ENCODE data around the gene ZNF217. TPM values are rescaled to one million over a fixed set of nuclear protein-coding genes. Genes with fewer than 3 reads are reported as not detected.
"Not testable (repeated sequence)": the region's sequence is repeated elsewhere in the genome, so short reads cannot be mapped to it uniquely, and the experiment has no call there.

ZNF217 gene
- total RNA-seq, 1 experiment from 2014 or later: 210 TPM

DNA sequence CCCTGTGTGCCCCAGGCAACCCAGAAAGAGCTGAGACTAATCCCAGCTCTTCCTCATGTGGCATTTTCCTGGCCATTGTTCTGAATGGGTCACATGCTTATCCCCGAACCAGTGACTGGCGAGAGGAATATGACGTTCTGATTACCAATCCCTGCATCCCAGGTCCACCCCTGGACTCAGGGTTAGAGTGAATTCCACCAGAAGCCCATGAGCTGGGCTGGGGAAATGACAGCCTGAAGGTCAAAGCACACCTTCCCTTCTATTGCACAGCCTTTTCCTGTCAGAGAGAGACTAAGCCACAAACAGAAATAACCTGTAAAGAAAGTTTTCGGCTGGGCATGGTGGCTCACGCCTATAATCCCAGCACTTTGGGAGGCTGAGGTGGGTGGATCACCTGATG is 70.9 kb downstream of the ZNF217 start:
- CTCF ChIA-PET: no interaction called here
- DNase-seq (ENCODE audit: low read depth, low spot score): no peak
- Histone ChIP-seq H3K27ac (ENCODE audit: low read length) (no peak overlapping the region), H3K4me3 (ENCODE audit: low read depth in 2 of 2, low read length in 2 of 2) (no peak overlapping the region), H3K4me1 (ENCODE audit: control insufficient read depth, insufficient read depth, low read length) (0 out of 2 replicates have a peak, but pooled peaks cover 3% of the 10 kb centered on the region), H3K36me3 (ENCODE audit: control insufficient read depth, insufficient read depth, low read length) (no peaks in the 10 kb centered on the region), H3K9me3 (ENCODE audit: control insufficient read depth, insufficient read depth, low read depth, low read length) (no peaks in the 10 kb centered on the region), H3K27me3 (ENCODE audit: control insufficient read depth, insufficient read depth, low read length) (no peaks in the 10 kb centered on the region)
- TF ChIP-seq SIN3A (IDR thresholded peaks at IDR 0.05; ENCODE audit: borderline replicate concordance, insufficient read depth, low read depth, low read length) (no peak), TCF7L2 (IDR thresholded peaks at IDR 0.05; ENCODE audit: low read depth, low read length) (no peak), POLR2AphosphoS5 (IDR thresholded peaks at IDR 0.05; ENCODE audit: low read depth, low read length) (no peak)
- TF ChIP-seq, protein P1, sequence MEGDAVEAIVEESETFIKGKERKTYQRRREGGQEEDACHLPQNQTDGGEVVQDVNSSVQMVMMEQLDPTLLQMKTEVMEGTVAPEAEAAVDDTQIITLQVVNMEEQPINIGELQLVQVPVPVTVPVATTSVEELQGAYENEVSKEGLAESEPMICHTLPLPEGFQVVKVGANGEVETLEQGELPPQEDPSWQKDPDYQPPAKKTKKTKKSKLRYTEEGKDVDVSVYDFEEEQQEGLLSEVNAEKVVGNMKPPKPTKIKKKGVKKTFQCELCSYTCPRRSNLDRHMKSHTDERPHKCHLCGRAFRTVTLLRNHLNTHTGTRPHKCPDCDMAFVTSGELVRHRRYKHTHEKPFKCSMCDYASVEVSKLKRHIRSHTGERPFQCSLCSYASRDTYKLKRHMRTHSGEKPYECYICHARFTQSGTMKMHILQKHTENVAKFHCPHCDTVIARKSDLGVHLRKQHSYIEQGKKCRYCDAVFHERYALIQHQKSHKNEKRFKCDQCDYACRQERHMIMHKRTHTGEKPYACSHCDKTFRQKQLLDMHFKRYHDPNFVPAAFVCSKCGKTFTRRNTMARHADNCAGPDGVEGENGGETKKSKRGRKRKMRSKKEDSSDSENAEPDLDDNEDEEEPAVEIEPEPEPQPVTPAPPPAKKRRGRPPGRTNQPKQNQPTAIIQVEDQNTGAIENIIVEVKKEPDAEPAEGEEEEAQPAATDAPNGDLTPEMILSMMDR (IDR thresholded peaks at IDR 0.05): no peak
- TF ChIP-seq, protein P2, sequence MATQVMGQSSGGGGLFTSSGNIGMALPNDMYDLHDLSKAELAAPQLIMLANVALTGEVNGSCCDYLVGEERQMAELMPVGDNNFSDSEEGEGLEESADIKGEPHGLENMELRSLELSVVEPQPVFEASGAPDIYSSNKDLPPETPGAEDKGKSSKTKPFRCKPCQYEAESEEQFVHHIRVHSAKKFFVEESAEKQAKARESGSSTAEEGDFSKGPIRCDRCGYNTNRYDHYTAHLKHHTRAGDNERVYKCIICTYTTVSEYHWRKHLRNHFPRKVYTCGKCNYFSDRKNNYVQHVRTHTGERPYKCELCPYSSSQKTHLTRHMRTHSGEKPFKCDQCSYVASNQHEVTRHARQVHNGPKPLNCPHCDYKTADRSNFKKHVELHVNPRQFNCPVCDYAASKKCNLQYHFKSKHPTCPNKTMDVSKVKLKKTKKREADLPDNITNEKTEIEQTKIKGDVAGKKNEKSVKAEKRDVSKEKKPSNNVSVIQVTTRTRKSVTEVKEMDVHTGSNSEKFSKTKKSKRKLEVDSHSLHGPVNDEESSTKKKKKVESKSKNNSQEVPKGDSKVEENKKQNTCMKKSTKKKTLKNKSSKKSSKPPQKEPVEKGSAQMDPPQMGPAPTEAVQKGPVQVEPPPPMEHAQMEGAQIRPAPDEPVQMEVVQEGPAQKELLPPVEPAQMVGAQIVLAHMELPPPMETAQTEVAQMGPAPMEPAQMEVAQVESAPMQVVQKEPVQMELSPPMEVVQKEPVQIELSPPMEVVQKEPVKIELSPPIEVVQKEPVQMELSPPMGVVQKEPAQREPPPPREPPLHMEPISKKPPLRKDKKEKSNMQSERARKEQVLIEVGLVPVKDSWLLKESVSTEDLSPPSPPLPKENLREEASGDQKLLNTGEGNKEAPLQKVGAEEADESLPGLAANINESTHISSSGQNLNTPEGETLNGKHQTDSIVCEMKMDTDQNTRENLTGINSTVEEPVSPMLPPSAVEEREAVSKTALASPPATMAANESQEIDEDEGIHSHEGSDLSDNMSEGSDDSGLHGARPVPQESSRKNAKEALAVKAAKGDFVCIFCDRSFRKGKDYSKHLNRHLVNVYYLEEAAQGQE (IDR thresholded peaks at IDR 0.05; ENCODE audit: insufficient read depth in 1 of 2, low read depth in 2 of 2, low read length in 1 of 2): no peak
- in situ Hi-C loops (cut with HindIII; ENCODE audit: low pct_unique_long_range_greater_than_20kb, low sequenced_read_pairs): no loop called here
- POLR2A ChIA-PET: no interaction called here
- BruUV-seq (replicated peaks): no TSS peak
- intact Hi-C loops (cut with micrococcal nuclease; ENCODE audit: unreplicated experiment): no loop called here
- no peak for ATAC-seq

DNA sequence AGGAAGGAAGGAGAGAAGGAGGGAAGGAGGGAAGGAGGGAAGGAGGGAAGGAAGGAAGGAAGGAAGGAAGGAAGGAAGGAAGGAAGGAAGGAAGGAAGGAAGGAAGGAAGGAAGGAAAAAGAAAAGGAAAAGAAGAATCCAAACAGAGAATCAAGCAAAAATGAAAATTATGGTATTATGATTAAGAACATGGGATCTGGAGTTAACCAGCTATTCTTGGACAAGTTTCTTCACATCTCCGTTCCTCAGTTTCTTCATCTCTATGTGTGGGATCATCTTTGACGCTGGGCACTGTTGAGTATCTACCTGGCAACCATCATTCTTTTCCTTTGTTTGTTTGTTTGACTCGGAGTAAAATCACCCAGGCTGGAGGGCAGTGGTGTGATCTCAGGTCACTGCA is 71.6 kb downstream of the ZNF217 start:
- H3K4me1 ChIP-seq (ENCODE audit: control insufficient read depth, insufficient read depth, low read length): 0 out of 2 replicates have a peak, but pooled peaks cover 6% of the 10 kb centered on the region
- ChIA-PET CTCF (no interaction called here), POLR2A (no interaction called here)
- no peaks in the 10 kb centered on the region for H3K27me3 ChIP-seq (ENCODE audit: control insufficient read depth, insufficient read depth, low read length)
- intact Hi-C loops (cut with micrococcal nuclease; ENCODE audit: unreplicated experiment): no loop called here
- TF ChIP-seq, protein P2 (IDR thresholded peaks at IDR 0.05; ENCODE audit: insufficient read depth in 1 of 2, low read depth in 2 of 2, low read length in 1 of 2): no peak
- no peak for TF ChIP-seq SIN3A (IDR thresholded peaks at IDR 0.05; ENCODE audit: borderline replicate concordance, insufficient read depth, low read depth, low read length)
- TF ChIP-seq, protein P1 (IDR thresholded peaks at IDR 0.05): no peak
- TF ChIP-seq POLR2AphosphoS5 (IDR thresholded peaks at IDR 0.05; ENCODE audit: low read depth, low read length): no peak
- TF ChIP-seq TCF7L2 (IDR thresholded peaks at IDR 0.05; ENCODE audit: low read depth, low read length): no peak
- in situ Hi-C loops (cut with HindIII; ENCODE audit: low pct_unique_long_range_greater_than_20kb, low sequenced_read_pairs): no loop called here
- no peaks in the 10 kb centered on the region for H3K36me3 ChIP-seq (ENCODE audit: control insufficient read depth, insufficient read depth, low read length)
- no TSS peak for BruUV-seq (replicated peaks)
- no peaks in the 10 kb centered on the region for H3K9me3 ChIP-seq (ENCODE audit: control insufficient read depth, insufficient read depth, low read depth, low read length)
- no peak for DNase-seq (ENCODE audit: low read depth, low spot score)
- no peak overlapping the region for H3K27ac ChIP-seq (ENCODE audit: low read length)
- H3K4me3 ChIP-seq (ENCODE audit: low read depth in 2 of 2, low read length in 2 of 2): no peak overlapping the region
- no peak for ATAC-seq

DNA sequence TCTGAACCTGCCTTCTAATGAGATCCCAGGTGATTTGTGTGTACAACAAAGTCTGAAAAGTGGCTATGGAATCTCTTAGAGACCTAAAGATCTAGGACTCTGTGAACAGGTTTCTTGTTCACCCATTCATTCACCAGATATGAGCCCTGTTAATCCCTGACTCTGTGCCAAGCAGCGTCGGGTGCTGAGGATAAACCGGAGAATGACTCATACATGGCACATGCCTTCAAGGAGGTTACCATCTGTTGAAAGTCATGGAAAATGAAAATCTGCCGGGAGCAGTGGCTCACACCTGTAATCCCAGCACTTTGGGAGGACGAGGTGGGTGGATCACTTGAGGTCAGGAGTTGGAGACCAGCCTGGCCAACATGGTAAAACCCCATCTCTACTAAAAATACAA is 72.2 kb downstream of the ZNF217 start:
- in situ Hi-C loops (cut with HindIII; ENCODE audit: low pct_unique_long_range_greater_than_20kb, low sequenced_read_pairs); H3K36me3 ChIP-seq (ENCODE audit: control insufficient read depth, insufficient read depth, low read length); H3K4me1 ChIP-seq (ENCODE audit: control insufficient read depth, insufficient read depth, low read length); H3K9me3 ChIP-seq (ENCODE audit: control insufficient read depth, insufficient read depth, low read depth, low read length); H3K4me3 ChIP-seq (ENCODE audit: low read depth in 2 of 2, low read length in 2 of 2); BruUV-seq (replicated peaks); intact Hi-C loops (cut with micrococcal nuclease; ENCODE audit: unreplicated experiment); POLR2A ChIA-PET; ATAC-seq; CTCF ChIA-PET; H3K27me3 ChIP-seq (ENCODE audit: control insufficient read depth, insufficient read depth, low read length); H3K27ac ChIP-seq (ENCODE audit: low read length): not testable (repeated sequence)
- peak; percentile 39 for DNase-seq (ENCODE audit: low read depth, low spot score)
